Tibial nerve (tissue), 4 donors: ENCODE data around the gene PKP4. TPM values are rescaled to one million over a fixed set of nuclear protein-coding genes. Genes with fewer than 3 reads are reported as not detected.

Experiments
- DNase-seq, 2 donors: peaks; one replicate each; pipeline ENCODE4 v3.0.0-alpha.2; 2019; ENCODE audit warnings: low spot score in 2 of 2
- H3K27ac ChIP-seq, 4 donors: fragments of 200-600 bp; sonication (generic) in 3 of 4; one replicate each; pipeline ENCODE4 v1.5.1; 2017 to 2019; ENCODE audit warnings: mild to moderate bottlenecking in 1 of 4
- H3K27me3 ChIP-seq, 2 donors: fragments of 200-600 bp; sonication (generic) in 1 of 2; one replicate each; pipeline versions ENCODE4 v1.5.1 to v1.6.0; 2017 to 2019
- H3K36me3 ChIP-seq, 3 donors: fragments of 200-600 bp; sonication (generic); one replicate each; pipeline ENCODE4 v1.5.1; 2018 to 2019
- H3K4me1 ChIP-seq, 4 donors: fragments of 200-600 bp; sonication (generic) in 3 of 4; one replicate each; pipeline ENCODE4 v1.5.1; 2017 to 2019
- H3K4me3 ChIP-seq, 4 donors: fragments of 200-600 bp; sonication (generic) in 3 of 4; one replicate each; pipeline ENCODE4 v1.5.1; 2017 to 2019; ENCODE audit warnings: mild to moderate bottlenecking in 1 of 4, moderate library complexity in 1 of 4
- H3K9me3 ChIP-seq, 4 donors: fragments of 200-600 bp; sonication (generic) in 3 of 4; one replicate each; pipeline ENCODE4 v1.5.1; 2017 to 2019
- CTCF ChIP-seq, 5 experiments: fragments of 200-600 bp in 3 of 5; fragments of 450-650 bp in 2 of 5; sonication (generic) in 3 of 5; IDR thresholded peaks; one replicate each; pipeline ENCODE4 v1.5.1; 2016 to 2019; ENCODE audit warnings: antibody characterized with exemption in 5 of 5, mild to moderate bottlenecking in 3 of 5, moderate library complexity in 2 of 5
- EP300 ChIP-seq, 2 donors: sonication (generic); formaldehyde crosslinking; IDR thresholded peaks; one replicate each; pipeline ENCODE4 v1.6.1; 2017; ENCODE audit warnings: antibody characterized with exemption in 2 of 2, mild to moderate bottlenecking in 1 of 2
- POLR2A ChIP-seq, 2 donors: fragments of 450-650 bp; IDR thresholded peaks; one replicate each; pipeline ENCODE4 v1.6.1; 2017; ENCODE audit warnings: antibody characterized with exemption in 2 of 2, mild to moderate bottlenecking in 2 of 2, moderate library complexity in 2 of 2
- WGBS, 2 donors: methylation state at CpG; one replicate each; pipeline ENCODE4 v1.1.5; 2018; 5-methylcytosine and 5-hydroxymethylcytosine counted together
- total RNA-seq, 4 donors: library from RNA; depleted of rRNA; stranded (reverse); fragments of >200 nt; gene quantifications; one replicate each; pipeline ENCODE4 v1.1.0, GENCODE V29; 2016

Gene PKP4
- total RNA-seq, 4 donors from 2014 or later, result 57.8 to 100 (median 92.0) TPM

- Histone ChIP-seq H3K4me3 (no peak overlapping the region), H3K27me3 (no peaks in the 10 kb centered on the region), H3K36me3 (peaks cover 0 to 22% (median 0%) of the 10 kb centered on the region in 3 donors), H3K9me3 (no peaks in the 10 kb centered on the region), H3K27ac (no peak overlapping the region), H3K4me1 (peaks cover 0 to under 1% (median 0%) of the 10 kb centered on the region in 4 donors)
- TF ChIP-seq EP300 (IDR thresholded peaks at IDR 0.05), result no peak
- TF ChIP-seq POLR2A (IDR thresholded peaks at IDR 0.05), result no peak
- no peak for TF ChIP-seq CTCF (IDR thresholded peaks at IDR 0.05)
- WGBS, 2 donors, result 68 to 90% methylated on average over 1 of the region's 1 CpG
- no peak for DNase-seq
Measured at GRCh38 chr2:158544998-158545397, 88.2 kb downstream of the PKP4 start.

- 85 to 86% methylated on average over 2 of the region's 2 CpGs for WGBS, 2 donors
- Histone ChIP-seq H3K36me3 (peaks cover 0 to 22% (median 0%) of the 10 kb centered on the region in 3 donors), H3K9me3 (no peaks in the 10 kb centered on the region), H3K27ac (no peak overlapping the region), H3K4me3 (no peak overlapping the region), H3K4me1 (no peaks in the 10 kb centered on the region), H3K27me3 (no peaks in the 10 kb centered on the region)
- TF ChIP-seq CTCF (IDR thresholded peaks at IDR 0.05) (no peak), EP300 (IDR thresholded peaks at IDR 0.05) (no peak), POLR2A (IDR thresholded peaks at IDR 0.05) (no peak)
- no peak for DNase-seq
Measured at GRCh38 chr2:158546412-158547144, 89.8 kb downstream of the PKP4 start.

GRCh38 chr2:158553257-158553656 lies 96.5 kb downstream of the PKP4 start:
- Histone ChIP-seq H3K4me1 (no peaks in the 10 kb centered on the region), H3K36me3 (peaks cover 0 to 16% (median 0%) of the 10 kb centered on the region in 3 donors), H3K27me3 (no peaks in the 10 kb centered on the region), H3K4me3 (no peak overlapping the region), H3K9me3 (no peaks in the 10 kb centered on the region), H3K27ac (no peak overlapping the region)
- no peak for TF ChIP-seq CTCF (IDR thresholded peaks at IDR 0.05)
- WGBS, 2 donors, result 92 to 94% methylated on average over 3 of the region's 3 CpGs
- DNase-seq, result no peak

- WGBS, 2 donors, result 68 to 82% methylated on average over 1 of the region's 1 CpG
- no peak overlapping the region for H3K4me3 ChIP-seq
- no peak for TF ChIP-seq EP300 (IDR thresholded peaks at IDR 0.05)
- no peak for TF ChIP-seq POLR2A (IDR thresholded peaks at IDR 0.05)
- TF ChIP-seq CTCF (IDR thresholded peaks at IDR 0.05), result no peak
Measured at GRCh38 chr2:158554996-158555395, 98.2 kb downstream of the PKP4 start.

GRCh38 chr2:158556124-158556523 lies 99.4 kb downstream of the PKP4 start:
- Histone ChIP-seq H3K36me3 (peaks cover 0 to 5% (median 0%) of the 10 kb centered on the region in 3 donors), H3K4me3 (no peak overlapping the region), H3K4me1 (no peaks in the 10 kb centered on the region), H3K9me3 (no peaks in the 10 kb centered on the region), H3K27me3 (no peaks in the 10 kb centered on the region), H3K27ac (no peak overlapping the region)
- DNase-seq, result no peak
- 71 to 75% methylated on average over 3 of the region's 3 CpGs for WGBS, 2 donors
- TF ChIP-seq CTCF (IDR thresholded peaks at IDR 0.05) (no peak), EP300 (IDR thresholded peaks at IDR 0.05) (no peak), POLR2A (IDR thresholded peaks at IDR 0.05) (no peak)

More at GRCh38 chr2:158554996-158555395, 98.2 kb downstream of the PKP4 start:
- H3K4me1 ChIP-seq, result no peaks in the 10 kb centered on the region
- peaks cover 0 to 5% (median 0%) of the 10 kb centered on the region in 3 donors for H3K36me3 ChIP-seq
- no peak for DNase-seq
- no peak overlapping the region for H3K27ac ChIP-seq
- H3K27me3 ChIP-seq, result no peaks in the 10 kb centered on the region
- no peaks in the 10 kb centered on the region for H3K9me3 ChIP-seq
